Stimulated activated memory B cell treated with anti-CD40 and anti-IgM and Interleukin-4, amounts not matched to agents 10 μg/mL and 1 μg/mL and 100 μg/mL, for 72 hours (primary cell): Measurements from ENCODE around the gene BSG.
A peak's percentile ranks its signal among the peaks of the same experiment; 100 is the strongest.

Source experiments
- ATAC-seq: fragments of 150-1000 bp; cut with Tn5 transposase; 2 replicates; pipeline ENCODE4 v1.10.0; 2021
- H3K27ac Mint-ChIP-seq: one replicate; pipeline ENCODE4 v1.8.0; 2022; ENCODE audit warnings: mild to moderate bottlenecking, mixed read lengths
- H3K27me3 Mint-ChIP-seq: one replicate; pipeline ENCODE4 v1.8.0; 2022; ENCODE audit warnings: mixed read lengths
- H3K36me3 Mint-ChIP-seq: one replicate; pipeline ENCODE4 v1.8.0; 2022; ENCODE audit warnings: mixed read lengths
- H3K4me1 Mint-ChIP-seq: one replicate; pipeline ENCODE4 v1.8.0; 2022; ENCODE audit warnings: mixed read lengths
- H3K4me3 Mint-ChIP-seq: one replicate; pipeline ENCODE4 v1.8.0; 2022; ENCODE audit warnings: mild to moderate bottlenecking, moderate library complexity, mixed read lengths
- H3K9me3 Mint-ChIP-seq: one replicate; pipeline ENCODE4 v1.8.0; 2022; ENCODE audit warnings: mixed read lengths

BSG gene

GRCh38 chr19:572140-572742, at the start of gene BSG:
BSG (plus strand) TSS chr19:572596; CDS start chr19:572635, 39 bp downstream.
- no peaks in the 10 kb centered on the region for H3K27me3 Mint-ChIP-seq
- H3K4me3 Mint-ChIP-seq = peak within 1 kb of the TSS; percentile 93
- H3K9me3 Mint-ChIP-seq = no peaks in the 10 kb centered on the region
- ATAC-seq = peak; percentile 90
- peaks cover 47% of the 10 kb centered on the region for H3K4me1 Mint-ChIP-seq
- H3K36me3 Mint-ChIP-seq = peaks cover 13% of the 10 kb centered on the region
- H3K27ac Mint-ChIP-seq = peak within 1 kb of the TSS; percentile 85

DNA sequence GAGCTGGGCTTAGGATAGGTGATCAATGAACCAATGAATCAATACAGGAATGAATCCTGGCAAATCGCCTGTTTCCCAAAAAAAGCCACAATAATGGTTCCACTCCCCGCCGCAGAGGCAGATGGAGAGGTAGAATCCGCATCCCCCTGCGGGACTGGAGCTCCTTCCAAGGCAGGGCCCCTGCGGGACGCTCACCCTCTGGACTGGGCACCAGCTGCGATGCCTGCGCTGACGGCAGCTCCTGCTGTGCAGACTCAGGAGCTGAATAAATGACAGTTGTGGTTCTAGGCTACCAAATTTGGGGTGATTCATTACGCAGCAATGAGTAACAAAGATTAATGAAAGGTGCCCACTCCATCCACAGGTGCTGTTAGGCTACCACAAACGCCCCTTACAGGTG, 49.7 kb upstream of the BSG start:
- Mint-ChIP-seq H3K27me3 (peaks cover 11% of the 10 kb centered on the region), H3K27ac (no peak overlapping the region), H3K4me1 (no peaks in the 10 kb centered on the region), H3K4me3 (no peak overlapping the region), H3K36me3 (peaks cover 5% of the 10 kb centered on the region), H3K9me3 (no peaks in the 10 kb centered on the region)
- no peak for ATAC-seq

GRCh38 chr19:524062-524674, 48.2 kb upstream of the BSG start:
- H3K36me3 Mint-ChIP-seq = peaks cover 5% of the 10 kb centered on the region
- H3K4me1 Mint-ChIP-seq = no peaks in the 10 kb centered on the region
- H3K27ac Mint-ChIP-seq = no peak overlapping the region
- H3K27me3 Mint-ChIP-seq = peaks cover 11% of the 10 kb centered on the region
- no peak overlapping the region for H3K4me3 Mint-ChIP-seq
- peak; percentile 45 for ATAC-seq
- no peaks in the 10 kb centered on the region for H3K9me3 Mint-ChIP-seq

- H3K9me3 Mint-ChIP-seq = no peaks in the 10 kb centered on the region
- H3K27ac Mint-ChIP-seq = no peak overlapping the region
- peaks cover 11% of the 10 kb centered on the region for H3K27me3 Mint-ChIP-seq
- peaks cover 5% of the 10 kb centered on the region for H3K36me3 Mint-ChIP-seq
- H3K4me1 Mint-ChIP-seq = no peaks in the 10 kb centered on the region
- H3K4me3 Mint-ChIP-seq = no peak overlapping the region
- ATAC-seq = no peak
These were observed 47.4 kb upstream of the BSG start for GRCh38 chr19:525029-525428.

DNA sequence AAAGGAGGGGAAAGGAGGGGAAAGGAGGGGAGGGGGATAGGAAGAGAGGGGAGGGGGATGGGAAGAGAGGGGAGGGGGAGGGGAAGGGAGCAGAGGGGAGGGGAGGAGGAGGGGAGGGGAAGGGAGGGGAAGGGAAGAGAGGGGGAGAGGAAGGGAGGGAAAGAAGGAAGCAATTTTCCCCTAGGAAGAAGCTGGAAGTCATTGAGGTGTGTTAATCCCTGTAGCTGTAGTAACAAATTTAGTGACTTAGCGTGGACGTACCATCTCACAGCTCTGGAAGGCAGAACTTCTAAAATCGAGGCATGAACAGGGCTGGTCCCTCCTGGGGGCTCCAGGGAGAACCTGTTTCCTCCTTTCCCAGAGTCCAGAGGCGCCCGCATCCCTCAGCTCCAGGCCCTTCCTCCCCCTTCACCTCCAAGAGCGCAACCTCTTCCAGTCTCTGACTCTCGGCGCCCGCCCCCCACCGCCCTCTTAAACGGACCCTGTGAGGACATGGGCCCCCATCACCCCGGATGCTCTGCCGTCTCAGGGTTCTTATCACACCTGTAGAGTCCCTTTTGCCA, 46.5 kb upstream of the BSG start:
- Mint-ChIP-seq H3K36me3 (peaks cover 2% of the 10 kb centered on the region), H3K4me3 (no peak overlapping the region), H3K9me3 (no peaks in the 10 kb centered on the region), H3K27ac (no peak overlapping the region), H3K27me3 (peaks cover 11% of the 10 kb centered on the region), H3K4me1 (no peaks in the 10 kb centered on the region)
- ATAC-seq = no peak

DNA sequence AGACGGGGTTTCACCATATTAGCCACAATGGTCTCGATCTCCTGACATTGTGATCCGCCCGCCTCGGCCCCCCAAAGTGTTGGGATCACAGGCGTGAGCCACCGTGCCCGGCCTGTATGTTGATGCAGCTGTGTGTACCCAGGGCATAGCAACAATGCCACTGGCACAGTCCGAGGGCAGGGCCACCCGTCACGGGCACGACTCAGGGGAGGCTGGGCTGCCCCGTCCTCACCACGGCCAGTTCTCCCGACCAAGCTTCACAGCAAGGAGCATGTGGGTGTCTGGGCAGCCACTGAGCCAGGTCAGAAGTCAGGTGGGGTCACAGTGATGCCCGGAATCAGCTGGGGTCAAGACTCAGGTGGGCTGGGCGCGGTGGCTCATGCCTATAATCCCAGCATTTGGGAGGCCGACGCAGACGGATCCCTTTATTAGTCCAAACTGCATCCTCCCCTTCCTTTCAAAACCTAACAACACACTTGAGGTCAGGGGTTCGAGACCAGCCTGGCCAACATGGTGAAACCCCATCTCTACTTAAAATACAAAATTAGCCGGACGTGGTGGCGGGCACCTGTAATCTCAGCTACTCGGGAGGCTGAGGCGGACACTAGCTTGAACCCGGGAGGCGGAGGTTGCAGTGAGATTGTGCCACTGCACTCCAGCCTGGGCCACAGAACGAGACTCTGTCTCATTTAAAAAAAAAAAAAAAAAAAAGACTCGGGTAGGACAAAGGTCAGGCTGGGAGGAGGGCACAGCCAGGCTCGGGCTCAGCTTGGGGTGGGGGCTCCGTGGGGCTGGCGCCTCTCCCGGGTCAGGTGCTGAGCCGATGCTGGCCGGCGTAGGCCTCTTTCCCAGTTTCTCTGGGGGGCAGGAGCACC, 42.0 kb upstream of the BSG start:
- Mint-ChIP-seq H3K27me3 (peaks cover 6% of the 10 kb centered on the region), H3K27ac (peak overlapping the region; percentile 55), H3K36me3 (peaks cover 5% of the 10 kb centered on the region), H3K4me1 (peaks cover 24% of the 10 kb centered on the region), H3K4me3 (peak overlapping the region; percentile 83), H3K9me3 (no peaks in the 10 kb centered on the region)
- ATAC-seq = no peak

DNA sequence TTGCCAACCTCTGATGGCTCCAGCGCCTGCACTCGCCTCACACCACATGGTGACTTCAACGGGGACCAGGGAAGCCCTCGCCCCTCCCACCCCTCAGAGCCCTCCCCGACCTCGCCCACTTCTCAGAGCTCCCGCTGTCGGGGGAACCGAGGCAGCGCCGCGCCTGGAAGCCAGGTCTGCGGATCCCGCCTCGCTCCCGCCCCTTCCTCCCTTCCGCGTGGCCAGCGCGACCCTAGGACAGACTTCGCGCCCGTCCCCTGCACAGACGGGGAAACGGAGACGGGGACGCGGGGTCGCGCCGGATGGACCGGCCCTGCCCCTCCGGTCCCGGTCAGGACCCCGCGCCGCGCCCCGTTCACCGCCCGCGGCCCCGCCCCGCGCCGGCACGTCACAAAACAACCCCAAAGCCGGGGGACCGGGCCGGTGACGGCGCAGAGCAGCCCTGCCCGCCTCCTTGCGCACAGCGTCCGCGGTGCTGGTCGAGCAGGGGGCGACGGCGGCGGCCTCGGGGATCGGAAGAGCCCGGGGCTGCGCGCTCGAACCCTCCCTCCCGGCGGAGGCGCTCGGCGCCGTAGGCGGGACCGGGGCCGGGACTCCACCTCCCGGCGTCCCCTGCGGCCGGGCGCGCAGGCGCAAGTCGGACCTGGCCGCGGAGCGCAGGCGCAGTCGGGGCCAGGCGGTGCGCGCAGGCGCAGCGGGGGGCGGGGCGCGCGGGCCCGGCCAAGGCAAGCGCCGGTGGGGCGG, 41.2 kb upstream of the BSG start:
- ATAC-seq = peak; percentile 89
- H3K4me1 Mint-ChIP-seq = peaks cover 24% of the 10 kb centered on the region
- H3K27me3 Mint-ChIP-seq = no peaks in the 10 kb centered on the region
- no peaks in the 10 kb centered on the region for H3K9me3 Mint-ChIP-seq
- peak overlapping the region; percentile 83 for H3K4me3 Mint-ChIP-seq
- peaks cover 5% of the 10 kb centered on the region for H3K36me3 Mint-ChIP-seq
- peak overlapping the region; percentile 55 for H3K27ac Mint-ChIP-seq

DNA sequence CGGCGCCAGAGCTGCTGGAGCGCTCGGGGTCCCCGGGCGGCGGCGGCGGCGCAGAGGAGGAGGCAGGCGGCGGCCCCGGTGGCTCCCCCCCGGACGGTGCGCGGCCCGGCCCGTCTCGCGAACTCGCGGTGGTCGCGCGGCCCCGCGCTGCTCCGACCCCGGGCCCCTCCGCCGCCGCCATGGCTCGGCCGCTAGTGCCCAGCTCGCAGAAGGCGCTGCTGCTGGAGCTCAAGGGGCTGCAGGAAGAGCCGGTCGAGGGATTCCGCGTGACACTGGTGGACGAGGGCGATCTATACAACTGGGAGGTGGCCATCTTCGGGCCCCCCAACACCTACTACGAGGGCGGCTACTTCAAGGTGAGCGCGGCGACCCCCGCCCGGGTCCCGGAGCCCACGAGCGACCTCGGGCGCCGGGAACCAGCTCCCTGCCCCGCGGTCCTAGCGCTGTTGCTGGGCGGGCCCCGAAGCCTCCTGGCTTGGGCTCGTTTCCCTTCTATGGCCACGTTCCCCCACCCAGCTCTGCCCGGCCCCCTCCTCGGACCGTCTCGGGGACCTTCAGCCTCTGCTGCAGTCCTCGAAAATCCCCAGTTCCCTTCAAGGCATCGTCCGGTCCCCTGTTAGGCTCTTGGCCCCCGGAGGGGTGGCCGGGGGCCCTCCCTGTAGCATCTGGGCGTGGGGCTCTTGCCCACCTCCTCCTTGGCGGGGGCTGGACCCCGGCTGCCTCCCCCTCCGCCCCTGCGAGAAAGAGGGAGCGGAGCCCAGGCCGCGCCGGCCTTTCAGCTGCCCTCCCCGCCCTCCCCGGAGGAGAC, 40.4 kb upstream of the BSG start, which contains the start of gene CDC34:
TSS of gene CDC34 (plus strand) at position 8 of the 808 bp plus-strand sequence. CDS start at position 180, 172 bp downstream.
- Mint-ChIP-seq H3K4me3 (peak within 1 kb of the TSS; percentile 85), H3K36me3 (peaks cover 5% of the 10 kb centered on the region), H3K4me1 (peaks cover 24% of the 10 kb centered on the region), H3K27me3 (no peaks in the 10 kb centered on the region), H3K9me3 (no peaks in the 10 kb centered on the region), H3K27ac (peak within 1 kb of the TSS; percentile 55)
- peak; percentile 7 for ATAC-seq

DNA sequence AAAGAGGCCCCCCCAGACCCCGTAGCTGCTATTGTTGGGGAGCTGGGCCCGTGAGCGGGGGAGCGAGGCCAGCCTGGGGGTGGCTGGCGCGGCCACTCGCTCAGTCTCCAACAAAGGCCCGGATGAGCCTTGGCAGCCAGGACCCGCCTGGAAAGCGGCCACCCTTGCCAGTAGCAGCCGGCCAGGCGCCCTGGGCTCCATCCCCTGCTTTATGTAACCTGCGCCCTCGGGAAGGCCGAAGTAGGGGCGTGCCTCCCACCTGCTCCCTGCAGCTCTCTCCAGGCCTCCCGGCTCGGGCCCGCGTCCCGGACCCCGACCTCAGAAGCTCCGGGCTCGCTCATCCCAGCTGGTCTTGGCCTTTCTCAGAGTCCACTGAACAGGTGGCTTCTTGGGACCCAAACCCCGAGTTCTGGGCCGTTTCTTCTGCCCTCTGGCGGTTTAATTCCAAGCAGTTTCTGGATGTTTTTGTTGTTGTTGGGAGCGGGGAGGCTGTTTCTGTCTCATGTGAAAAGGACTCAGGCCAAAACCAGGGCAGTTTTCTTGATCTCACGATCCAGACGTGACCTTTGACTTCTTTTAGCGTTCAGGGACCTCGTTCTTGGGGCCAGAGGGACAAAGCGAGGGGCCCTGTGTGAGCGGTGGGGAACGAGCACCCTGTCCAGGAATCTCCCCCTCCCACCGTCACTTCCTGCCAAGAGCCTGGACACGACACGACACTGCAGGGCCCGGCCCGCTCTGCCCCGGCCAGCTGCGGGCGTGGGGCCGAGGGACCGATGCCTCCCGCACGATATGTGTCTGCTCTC, 39.6 kb upstream of the BSG start:
- Mint-ChIP-seq H3K9me3 (no peaks in the 10 kb centered on the region), H3K4me3 (peak overlapping the region; percentile 85), H3K27me3 (no peaks in the 10 kb centered on the region), H3K27ac (peak overlapping the region; percentile 55), H3K36me3 (peaks cover 5% of the 10 kb centered on the region), H3K4me1 (peaks cover 24% of the 10 kb centered on the region)
- no peak for ATAC-seq

GRCh38 chr19:533364-534058, 38.9 kb upstream of the BSG start:
- H3K9me3 Mint-ChIP-seq = no peaks in the 10 kb centered on the region
- no peaks in the 10 kb centered on the region for H3K27me3 Mint-ChIP-seq
- H3K4me1 Mint-ChIP-seq = peaks cover 24% of the 10 kb centered on the region
- peak overlapping the region; percentile 85 for H3K4me3 Mint-ChIP-seq
- H3K27ac Mint-ChIP-seq = peak overlapping the region; percentile 55
- H3K36me3 Mint-ChIP-seq = peaks cover 11% of the 10 kb centered on the region
- ATAC-seq = no peak

- Mint-ChIP-seq H3K36me3 (peaks cover 17% of the 10 kb centered on the region), H3K4me1 (peaks cover 24% of the 10 kb centered on the region), H3K9me3 (no peaks in the 10 kb centered on the region), H3K27ac (no peak overlapping the region), H3K27me3 (no peaks in the 10 kb centered on the region), H3K4me3 (no peak overlapping the region)
- ATAC-seq = no peak
These were observed 38.3 kb upstream of the BSG start for GRCh38 chr19:534088-534487.

DNA sequence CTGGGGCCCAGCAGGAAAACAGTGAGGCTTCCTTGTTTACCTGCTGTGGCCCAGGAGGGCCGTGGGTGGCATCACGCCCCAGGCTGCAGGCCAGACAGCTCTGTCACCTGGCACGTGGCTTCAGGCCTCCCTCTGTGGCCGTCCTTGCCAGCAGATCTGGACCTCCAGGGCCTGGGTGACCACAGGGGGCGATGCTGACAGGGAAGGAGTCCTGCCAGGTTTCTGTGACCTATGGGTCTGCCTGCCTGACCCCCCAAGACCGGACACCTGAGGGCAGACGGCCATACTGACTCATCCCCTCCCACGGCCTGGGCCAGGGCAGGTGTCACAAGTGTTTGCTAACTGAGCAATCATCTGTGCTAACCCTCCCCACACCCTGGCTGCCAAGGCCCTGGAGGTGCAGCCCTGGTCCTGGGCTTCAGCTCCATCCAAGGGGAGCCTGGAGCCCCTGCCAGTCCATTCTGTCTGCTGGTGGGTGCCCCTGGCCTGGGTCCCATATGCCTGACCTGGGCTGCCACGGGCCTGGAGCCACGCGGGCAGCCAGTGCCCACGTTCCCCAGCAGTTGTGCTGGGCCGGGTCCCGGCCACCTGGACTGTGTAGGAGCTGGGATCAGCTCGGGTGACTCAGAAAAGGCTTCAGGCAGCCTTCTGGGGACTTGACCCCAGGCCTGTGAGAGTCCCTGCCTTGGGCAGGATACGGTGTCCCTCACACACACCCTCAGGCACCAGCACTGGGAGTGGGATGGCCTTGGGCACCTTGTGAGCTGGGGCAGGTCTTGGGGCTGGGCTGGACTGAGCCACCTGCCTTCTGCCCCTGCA, 37.2 kb upstream of the BSG start:
- Mint-ChIP-seq H3K27me3 (no peaks in the 10 kb centered on the region), H3K9me3 (no peaks in the 10 kb centered on the region), H3K4me1 (peaks cover 24% of the 10 kb centered on the region), H3K27ac (no peak overlapping the region), H3K4me3 (peak overlapping the region; percentile 66), H3K36me3 (peaks cover 23% of the 10 kb centered on the region)
- no peak for ATAC-seq
